ENCODE data around the gene HOATZ. TPM values are rescaled to one million over a fixed set of nuclear protein-coding genes. Genes with fewer than 3 reads are reported as not detected.

The HOATZ gene
- total RNA-seq, 2 donors from 2014 or later: not detected

DNA sequence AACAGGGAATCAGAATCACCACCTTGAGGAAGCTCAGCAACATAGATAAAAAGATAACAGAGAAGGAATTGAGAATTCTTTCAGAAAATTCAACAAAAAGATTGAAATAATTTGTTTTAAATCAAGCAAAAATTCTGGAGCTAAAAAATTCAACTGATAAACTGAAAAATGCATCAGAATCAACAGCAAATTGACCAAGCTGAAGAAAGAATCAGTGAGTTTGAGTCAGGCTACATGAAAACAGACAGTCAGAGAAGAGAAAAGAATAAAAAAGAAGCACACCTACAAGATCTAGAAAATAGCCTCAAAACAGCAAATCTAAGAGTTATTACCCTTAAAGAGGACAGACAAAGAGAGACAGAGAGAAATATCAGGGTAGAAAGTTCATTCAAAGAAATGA is 31.1 kb upstream of the HOATZ start:
- Histone ChIP-seq H3K9me3 (no peaks in the 10 kb centered on the region), H3K27ac (no peak overlapping the region), H3K4me3 (no peak overlapping the region), H3K27me3 (no peaks in the 10 kb centered on the region), H3K4me1 (no peaks in the 10 kb centered on the region), H3K36me3 (replicated peaks in 1 of 2; ENCODE audit: insufficient read depth in 1 of 2, low read depth in 2 of 2) (no peaks in the 10 kb centered on the region)
- DNase-seq (no peak), ATAC-seq (no peak)
- TF ChIP-seq CTCF (IDR thresholded peaks at IDR 0.05) (no peak), POLR2A (IDR thresholded peaks at IDR 0.05) (no peak)
- intact Hi-C loops (cut with DNase I): no loop called here

DNA sequence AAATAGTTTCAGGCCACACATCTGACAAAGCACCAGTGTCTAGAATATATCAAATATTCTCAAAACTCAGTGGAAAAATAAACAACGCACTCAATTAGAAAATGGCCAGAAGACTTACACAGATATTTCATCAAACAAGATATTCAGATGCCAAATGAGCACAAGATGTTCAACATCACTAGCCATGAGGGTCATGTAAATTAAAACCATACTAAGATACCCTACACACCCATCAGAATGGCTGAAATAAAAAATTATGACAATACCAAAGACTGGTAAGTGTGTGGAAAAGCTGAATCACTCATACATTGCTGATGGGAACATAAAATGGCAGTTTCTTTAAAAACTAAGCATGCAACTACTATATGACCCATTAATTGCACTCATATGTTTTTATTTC is 24.1 kb upstream of the HOATZ start:
- ATAC-seq: no peak
- no peaks in the 10 kb centered on the region for H3K36me3 ChIP-seq (replicated peaks in 1 of 2; ENCODE audit: insufficient read depth in 1 of 2, low read depth in 2 of 2)
- 88 to 90% methylated on average over 1 of the region's 1 CpG for WGBS, 2 donors

GRCh38 chr11:111494040-111494439 is 20.5 kb upstream of the HOATZ start:
- DNase-seq: no peak
- H3K4me3 ChIP-seq: no peak overlapping the region
- H3K36me3 ChIP-seq (replicated peaks in 1 of 2; ENCODE audit: insufficient read depth in 1 of 2, low read depth in 2 of 2): no peaks in the 10 kb centered on the region
- H3K27ac ChIP-seq: no peak overlapping the region
- no peaks in the 10 kb centered on the region for H3K27me3 ChIP-seq
- no peaks in the 10 kb centered on the region for H3K9me3 ChIP-seq
- 36 to 60% methylated on average over 1 of the region's 1 CpG for WGBS, 2 donors
- intact Hi-C loops (cut with DNase I): no loop called here
- no peak for ATAC-seq
- TF ChIP-seq CTCF (IDR thresholded peaks at IDR 0.05) (no peak), POLR2A (IDR thresholded peaks at IDR 0.05) (no peak)
- H3K4me1 ChIP-seq: no peaks in the 10 kb centered on the region

More for the DNA sequence above, 24.1 kb upstream of the HOATZ start:
- Histone ChIP-seq H3K27ac (no peak overlapping the region), H3K9me3 (no peaks in the 10 kb centered on the region), H3K27me3 (no peaks in the 10 kb centered on the region), H3K4me1 (no peaks in the 10 kb centered on the region), H3K4me3 (no peak overlapping the region)
- no peak for TF ChIP-seq POLR2A (IDR thresholded peaks at IDR 0.05)
- no peak for TF ChIP-seq CTCF (IDR thresholded peaks at IDR 0.05)
- intact Hi-C loops (cut with DNase I): no loop called here
- no peak for DNase-seq

DNA sequence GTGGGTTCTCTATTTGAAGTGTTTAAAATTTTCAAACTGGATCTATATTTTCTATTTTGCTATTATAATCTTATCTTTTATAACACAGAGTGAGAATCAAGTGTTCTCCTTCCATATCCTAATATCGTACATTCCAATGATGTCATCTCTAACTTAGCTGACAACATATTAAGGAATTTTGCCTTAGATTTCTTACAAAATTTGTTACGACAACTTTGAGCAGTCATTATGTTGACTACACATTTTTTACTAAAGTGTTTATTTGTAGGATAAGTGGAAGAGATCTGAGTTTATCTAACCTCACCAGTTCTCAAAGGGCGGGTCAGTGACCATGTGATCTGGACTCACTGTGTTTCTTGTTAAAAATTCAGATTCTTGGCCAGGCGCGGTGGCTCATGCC is 15.1 kb upstream of the HOATZ start:
- Histone ChIP-seq H3K27me3 (no peaks in the 10 kb centered on the region), H3K4me1 (no peaks in the 10 kb centered on the region), H3K4me3 (no peak overlapping the region), H3K36me3 (replicated peaks in 1 of 2; ENCODE audit: insufficient read depth in 1 of 2, low read depth in 2 of 2) (no peaks in the 10 kb centered on the region), H3K27ac (no peak overlapping the region), H3K9me3 (no peaks in the 10 kb centered on the region)
- DNase-seq (no peak), ATAC-seq (no peak)
- intact Hi-C loops (cut with DNase I): no loop called here
- WGBS, 2 donors: 85 to 86% methylated on average over 5 of the region's 5 CpGs
- no peak for TF ChIP-seq CTCF (IDR thresholded peaks at IDR 0.05)

DNA sequence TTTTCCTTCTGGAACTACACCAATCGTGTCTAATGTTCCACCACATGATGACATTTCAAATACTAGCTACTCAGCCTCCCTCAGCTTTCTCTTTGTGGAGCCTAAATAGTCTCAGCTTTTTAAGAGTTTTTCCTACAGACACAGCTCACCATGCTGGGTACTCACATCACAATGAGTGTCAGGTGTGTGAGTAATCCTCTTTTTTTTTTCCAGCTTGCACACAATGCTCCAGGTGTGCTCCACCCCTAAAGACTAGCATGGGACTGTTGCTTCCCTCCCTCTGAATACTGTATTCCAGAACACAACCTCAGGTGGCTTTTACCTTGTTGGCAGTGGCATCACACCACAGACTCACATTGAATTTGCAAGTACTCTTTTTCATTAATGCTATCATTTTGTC is 14.1 kb upstream of the HOATZ start:
- WGBS, 2 donors: 55 to 56% methylated on average over 1 of the region's 1 CpG
- Histone ChIP-seq H3K27ac (no peak overlapping the region), H3K4me3 (no peak overlapping the region)

More for the DNA sequence above, 14.1 kb upstream of the HOATZ start:
- H3K36me3 ChIP-seq (replicated peaks in 1 of 2; ENCODE audit: insufficient read depth in 1 of 2, low read depth in 2 of 2): no peaks in the 10 kb centered on the region
- H3K4me1 ChIP-seq: no peaks in the 10 kb centered on the region
- no peak for DNase-seq
- no peak for TF ChIP-seq CTCF (IDR thresholded peaks at IDR 0.05)
- TF ChIP-seq POLR2A (IDR thresholded peaks at IDR 0.05): no peak
- H3K9me3 ChIP-seq: no peaks in the 10 kb centered on the region
- no peak for ATAC-seq
- H3K27me3 ChIP-seq: no peaks in the 10 kb centered on the region
- intact Hi-C loops (cut with DNase I): no loop called here

Data from body of pancreas (tissue), 4 donors.